Measurements from ENCODE around the gene AGPAT4.

The AGPAT4 gene

GRCh38 chr6:161300823-161301222 lies 27.0 kb upstream of the AGPAT4 start:
- Histone ChIP-seq H3K9ac (ENCODE audit: low read depth, low read length) (no peak overlapping the region), H3K9me3 (ENCODE audit: control insufficient read depth, insufficient read depth, low read length) (peaks cover 9% of the 10 kb centered on the region), H3K4me1 (ENCODE audit: insufficient read depth, low read length) (no peaks in the 10 kb centered on the region), H3K36me3 (ENCODE audit: insufficient read depth, low read length) (no peaks in the 10 kb centered on the region)

GRCh38 chr6:161299726-161300125 lies 25.9 kb upstream of the AGPAT4 start:
- H3K9ac ChIP-seq (ENCODE audit: low read depth, low read length): no peak overlapping the region
- H3K9me3 ChIP-seq (ENCODE audit: control insufficient read depth, insufficient read depth, low read length): peaks cover 14% of the 10 kb centered on the region
- no peaks in the 10 kb centered on the region for H3K4me1 ChIP-seq (ENCODE audit: insufficient read depth, low read length)
- no peaks in the 10 kb centered on the region for H3K36me3 ChIP-seq (ENCODE audit: insufficient read depth, low read length)

- H3K36me3 ChIP-seq (ENCODE audit: insufficient read depth, low read length): no peaks in the 10 kb centered on the region
- H3K4me1 ChIP-seq (ENCODE audit: insufficient read depth, low read length): peaks cover 8% of the 10 kb centered on the region; the same call in 1 of the 2 replicates
- H3K9me3 ChIP-seq (ENCODE audit: control insufficient read depth, insufficient read depth, low read length): peaks cover 18% of the 10 kb centered on the region
- no peak overlapping the region for H3K9ac ChIP-seq (ENCODE audit: low read depth, low read length)
Measured at GRCh38 chr6:161295784-161296183, 21.9 kb upstream of the AGPAT4 start.

GRCh38 chr6:161292650-161293281 lies 18.9 kb upstream of the AGPAT4 start:
- peaks cover 8% of the 10 kb centered on the region; the same call in 1 of the 2 replicates for H3K4me1 ChIP-seq (ENCODE audit: insufficient read depth, low read length)
- no peaks in the 10 kb centered on the region for H3K36me3 ChIP-seq (ENCODE audit: insufficient read depth, low read length)
- H3K9me3 ChIP-seq (ENCODE audit: control insufficient read depth, insufficient read depth, low read length): peaks cover 16% of the 10 kb centered on the region
- H3K9ac ChIP-seq (ENCODE audit: low read depth, low read length): no peak overlapping the region

GRCh38 chr6:161292145-161292544 lies 18.3 kb upstream of the AGPAT4 start:
- no peak overlapping the region for H3K9ac ChIP-seq (ENCODE audit: low read depth, low read length)
- peaks cover 14% of the 10 kb centered on the region for H3K9me3 ChIP-seq (ENCODE audit: control insufficient read depth, insufficient read depth, low read length)
- peaks cover 8% of the 10 kb centered on the region; the same call in 1 of the 2 replicates for H3K4me1 ChIP-seq (ENCODE audit: insufficient read depth, low read length)
- H3K36me3 ChIP-seq (ENCODE audit: insufficient read depth, low read length): no peaks in the 10 kb centered on the region

GRCh38 chr6:161290751-161291150 lies 16.9 kb upstream of the AGPAT4 start:
- H3K36me3 ChIP-seq (ENCODE audit: insufficient read depth, low read length): no peaks in the 10 kb centered on the region
- H3K9ac ChIP-seq (ENCODE audit: low read depth, low read length): no peak overlapping the region
- H3K9me3 ChIP-seq (ENCODE audit: control insufficient read depth, insufficient read depth, low read length): peaks cover 9% of the 10 kb centered on the region

GRCh38 chr6:161284653-161285052 lies 10.8 kb upstream of the AGPAT4 start:
- Histone ChIP-seq H3K9ac (ENCODE audit: low read depth, low read length) (no peak overlapping the region), H3K36me3 (ENCODE audit: insufficient read depth, low read length) (no peaks in the 10 kb centered on the region), H3K4me1 (ENCODE audit: insufficient read depth, low read length) (no peaks in the 10 kb centered on the region), H3K9me3 (ENCODE audit: control insufficient read depth, insufficient read depth, low read length) (no peaks in the 10 kb centered on the region)

More at GRCh38 chr6:161290751-161291150, 16.9 kb upstream of the AGPAT4 start:
- H3K4me1 ChIP-seq (ENCODE audit: insufficient read depth, low read length): peaks cover 8% of the 10 kb centered on the region; the same call in 1 of the 2 replicates

GRCh38 chr6:161281092-161281491 lies 7.2 kb upstream of the AGPAT4 start:
- H3K9ac ChIP-seq (ENCODE audit: low read depth, low read length): no peak overlapping the region
- H3K36me3 ChIP-seq (ENCODE audit: insufficient read depth, low read length): no peaks in the 10 kb centered on the region
- no peaks in the 10 kb centered on the region for H3K4me1 ChIP-seq (ENCODE audit: insufficient read depth, low read length)
- no peaks in the 10 kb centered on the region for H3K9me3 ChIP-seq (ENCODE audit: control insufficient read depth, insufficient read depth, low read length)

GRCh38 chr6:161279677-161280415 lies 6.0 kb upstream of the AGPAT4 start:
- no peaks in the 10 kb centered on the region for H3K4me1 ChIP-seq (ENCODE audit: insufficient read depth, low read length)
- no peaks in the 10 kb centered on the region for H3K36me3 ChIP-seq (ENCODE audit: insufficient read depth, low read length)
- no peak overlapping the region for H3K9ac ChIP-seq (ENCODE audit: low read depth, low read length)
- no peaks in the 10 kb centered on the region for H3K9me3 ChIP-seq (ENCODE audit: control insufficient read depth, insufficient read depth, low read length)

GRCh38 chr6:161276605-161277155 lies 2.8 kb upstream of the AGPAT4 start:
- Histone ChIP-seq H3K36me3 (ENCODE audit: insufficient read depth, low read length) (no peaks in the 10 kb centered on the region), H3K9me3 (ENCODE audit: control insufficient read depth, insufficient read depth, low read length) (no peaks in the 10 kb centered on the region), H3K9ac (ENCODE audit: low read depth, low read length) (no peak overlapping the region), H3K4me1 (ENCODE audit: insufficient read depth, low read length) (peaks cover 2% of the 10 kb centered on the region)

- Histone ChIP-seq H3K36me3 (ENCODE audit: insufficient read depth, low read length) (peaks cover 3% of the 10 kb centered on the region; the same call in 1 of the 2 replicates), H3K9ac (ENCODE audit: low read depth, low read length) (no peak overlapping the region), H3K4me1 (ENCODE audit: insufficient read depth, low read length) (peaks cover 9% of the 10 kb centered on the region), H3K9me3 (ENCODE audit: control insufficient read depth, insufficient read depth, low read length) (no peaks in the 10 kb centered on the region)
Measured at GRCh38 chr6:161274898-161275297, 1.0 kb upstream of the AGPAT4 start.

- peaks cover 3% of the 10 kb centered on the region; the same call in 1 of the 2 replicates for H3K36me3 ChIP-seq (ENCODE audit: insufficient read depth, low read length)
- H3K4me1 ChIP-seq (ENCODE audit: insufficient read depth, low read length): peaks cover 10% of the 10 kb centered on the region
- peak overlapping the region; percentile 71 for H3K9ac ChIP-seq (ENCODE audit: low read depth, low read length)
- no peaks in the 10 kb centered on the region for H3K9me3 ChIP-seq (ENCODE audit: control insufficient read depth, insufficient read depth, low read length)
Measured at GRCh38 chr6:161274488-161274858, 612 bp upstream of the AGPAT4 start.

- H3K4me1 ChIP-seq (ENCODE audit: insufficient read depth, low read length): peaks cover 19% of the 10 kb centered on the region
- H3K36me3 ChIP-seq (ENCODE audit: insufficient read depth, low read length): peaks cover 3% of the 10 kb centered on the region; the same call in 1 of the 2 replicates
- H3K9ac ChIP-seq (ENCODE audit: low read depth, low read length): peak overlapping the region; percentile 97
- H3K9me3 ChIP-seq (ENCODE audit: control insufficient read depth, insufficient read depth, low read length): no peaks in the 10 kb centered on the region
Measured at GRCh38 chr6:161273274-161273751, 548 bp downstream of the AGPAT4 start.

GRCh38 chr6:161272635-161273273 lies 1.1 kb downstream of the AGPAT4 start:
- peaks cover 3% of the 10 kb centered on the region; the same call in 1 of the 2 replicates for H3K36me3 ChIP-seq (ENCODE audit: insufficient read depth, low read length)
- H3K9ac ChIP-seq (ENCODE audit: low read depth, low read length): peak overlapping the region; percentile 97
- no peaks in the 10 kb centered on the region for H3K9me3 ChIP-seq (ENCODE audit: control insufficient read depth, insufficient read depth, low read length)
- peaks cover 19% of the 10 kb centered on the region for H3K4me1 ChIP-seq (ENCODE audit: insufficient read depth, low read length)

Measured in ES-I3 (cell line).